Fibroblast of lung (primary cell): ENCODE data around the gene MTHFD2L. TPM values are rescaled to one million over a fixed set of nuclear protein-coding genes. Genes with fewer than 3 reads are reported as not detected.

Experiments used
- DNase-seq, 2 donors: peaks; one replicate each; pipeline versions ENCODE4 v3.0.0 to v3.0.0-alpha.2; 2010; ENCODE audit warnings: low read depth in 2 of 2
- H2AFZ ChIP-seq: 2 replicates; pipeline ENCODE4 v1.5.1; 2012; ENCODE audit warnings: low read length, control low read depth, inconsistent platforms
- H3K27ac ChIP-seq: 2 replicates; pipeline ENCODE4 v1.5.1; 2011; ENCODE audit warnings: low read length, control low read depth; ENCODE audit not compliant: insufficient read depth
- H3K27me3 ChIP-seq: 2 replicates; pipeline ENCODE4 v1.5.1; 2011; ENCODE audit warnings: mild to moderate bottlenecking, low read length; ENCODE audit not compliant: control insufficient read depth, insufficient read depth
- H3K36me3 ChIP-seq: 2 replicates; pipeline ENCODE4 v1.5.1; 2011; ENCODE audit warnings: low read length; ENCODE audit not compliant: control insufficient read depth, insufficient read depth
- H3K4me1 ChIP-seq: 2 replicates; pipeline ENCODE4 v1.5.1; 2011; ENCODE audit warnings: low read length; ENCODE audit not compliant: control insufficient read depth, insufficient read depth; ENCODE audit errors: extremely low read depth
- H3K4me2 ChIP-seq: 2 replicates; pipeline ENCODE4 v1.5.1; 2011; ENCODE audit warnings: low read length, control low read depth; ENCODE audit not compliant: insufficient read depth; ENCODE audit errors: extremely low read depth
- H3K4me3 ChIP-seq, 4 experiments: fragments of 200-600 bp in 1 of 4; sonication (generic) in 1 of 4; replicated peaks in 1 of 4; 2 replicates each; pipeline ENCODE4 v1.5.1; 2011 to 2016; ENCODE audit warnings: low read length in 4 of 4, low read depth in 3 of 4, mild to moderate bottlenecking in 3 of 4, control low read depth in 2 of 4, inconsistent platforms in 1 of 4, mixed read lengths in 1 of 4; ENCODE audit not compliant: insufficient read depth in 1 of 4; ENCODE audit errors: control extremely low read depth in 1 of 4
- H3K79me2 ChIP-seq: 2 replicates; pipeline ENCODE4 v1.5.1; 2012; ENCODE audit warnings: mild to moderate bottlenecking, low read length, inconsistent platforms; ENCODE audit not compliant: control insufficient read depth, insufficient read depth
- H3K9ac ChIP-seq: 2 replicates; pipeline ENCODE4 v1.5.1; 2011; ENCODE audit warnings: mild to moderate bottlenecking, low read length, control low read depth; ENCODE audit not compliant: insufficient read depth
- H3K9me3 ChIP-seq: 2 replicates; pipeline ENCODE4 v1.5.1; 2012; ENCODE audit warnings: low read depth, low read length; ENCODE audit not compliant: control insufficient read depth, insufficient read depth
- H4K20me1 ChIP-seq: 2 replicates; pipeline ENCODE4 v1.5.1; 2011; ENCODE audit warnings: low read length; ENCODE audit not compliant: control insufficient read depth, insufficient read depth; ENCODE audit errors: extremely low read depth
- CTCF ChIP-seq, 2 donors: IDR thresholded peaks in 1 of 2; conservative IDR thresholded peaks in 1 of 2; 1 replicate in 1 of 2; 2 replicates in 1 of 2; pipeline ENCODE4 v1.5.1; 2011 to 2012; ENCODE audit warnings: low read length in 2 of 2, control low read depth in 1 of 2, inconsistent platforms in 1 of 2, low read depth in 1 of 2, mild to moderate bottlenecking in 1 of 2
- EZH2 ChIP-seq: IDR thresholded peaks from 2 replicates; pipeline ENCODE4 v1.5.1; 2012; ENCODE audit warnings: low read length, control low read depth, mild to moderate bottlenecking; ENCODE audit errors: missing control alignments
- polyA plus RNA-seq, 2 donors: library from polyadenylated mRNA; depleted of rRNA in 1 of 2; stranded (reverse) in 1 of 2; unstranded in 1 of 2; fragments of >200 nt; gene quantifications; 2 replicates each; pipeline ENCODE4 v1.2.1, GENCODE V29; 2011 to 2012; ENCODE audit warnings: missing spikeins in 1 of 2
- total RNA-seq: library from RNA; depleted of rRNA; stranded (reverse); fragments of >200 nt; gene quantifications from 2 replicates; pipeline ENCODE4 v1.2.1, GENCODE V29; 2014

Gene MTHFD2L
- total and polyA plus RNA-seq, 2 donors (not counting 1 experiment from before 2014, with no cell fraction given): 4.4 to 13.0 TPM

GRCh38 chr4:74297539-74297938 is 139.6 kb downstream of the MTHFD2L start:
- H3K4me3 ChIP-seq: no peak overlapping the region
- H3K27me3 ChIP-seq: no peaks in the 10 kb centered on the region
- no peaks in the 10 kb centered on the region for H4K20me1 ChIP-seq
- H3K27ac ChIP-seq: no peak overlapping the region
- H3K79me2 ChIP-seq: no peaks in the 10 kb centered on the region
- no peaks in the 10 kb centered on the region for H3K4me1 ChIP-seq
- H3K36me3 ChIP-seq: no peaks in the 10 kb centered on the region
- H3K4me2 ChIP-seq: no peak overlapping the region
- no peaks in the 10 kb centered on the region for H3K9me3 ChIP-seq
- H3K9ac ChIP-seq: no peak overlapping the region
- TF ChIP-seq EZH2: no peak
- no peak for TF ChIP-seq CTCF (conservative IDR thresholded peaks at IDR 0.05 in 1 of 2, IDR thresholded peaks at IDR 0.05 in 1 of 2; ENCODE audit: low read depth in 1 of 2, low read length in 2 of 2)
- no peak for DNase-seq
- H2AFZ ChIP-seq: no peak overlapping the region

GRCh38 chr4:74304095-74304625 is 146.2 kb downstream of the MTHFD2L start:
- no peak overlapping the region for H3K4me3 ChIP-seq
- no peak overlapping the region for H3K4me2 ChIP-seq
- no peak overlapping the region for H3K9ac ChIP-seq
- H2AFZ ChIP-seq: no peak overlapping the region
- H3K9me3 ChIP-seq: no peaks in the 10 kb centered on the region
- no peaks in the 10 kb centered on the region for H3K36me3 ChIP-seq
- no peak overlapping the region for H3K27ac ChIP-seq
- H4K20me1 ChIP-seq: no peaks in the 10 kb centered on the region
- DNase-seq: peak in 1 of 2 donors; percentile 40
- H3K79me2 ChIP-seq: no peaks in the 10 kb centered on the region
- no peaks in the 10 kb centered on the region for H3K4me1 ChIP-seq
- no peaks in the 10 kb centered on the region for H3K27me3 ChIP-seq
- TF ChIP-seq CTCF (conservative IDR thresholded peaks at IDR 0.05 in 1 of 2, IDR thresholded peaks at IDR 0.05 in 1 of 2; ENCODE audit: low read depth in 1 of 2, low read length in 2 of 2) (no peak), EZH2 (no peak)

GRCh38 chr4:74305000-74305399 is 147.1 kb downstream of the MTHFD2L start:
- no peak overlapping the region for H2AFZ ChIP-seq
- H3K4me2 ChIP-seq: no peak overlapping the region
- no peaks in the 10 kb centered on the region for H4K20me1 ChIP-seq
- no peak overlapping the region for H3K9ac ChIP-seq
- no peaks in the 10 kb centered on the region for H3K9me3 ChIP-seq
- no peaks in the 10 kb centered on the region for H3K79me2 ChIP-seq
- no peak overlapping the region for H3K4me3 ChIP-seq
- TF ChIP-seq CTCF (conservative IDR thresholded peaks at IDR 0.05 in 1 of 2, IDR thresholded peaks at IDR 0.05 in 1 of 2; ENCODE audit: low read depth in 1 of 2, low read length in 2 of 2): no peak
- TF ChIP-seq EZH2: no peak
- no peak for DNase-seq
- no peaks in the 10 kb centered on the region for H3K36me3 ChIP-seq
- no peaks in the 10 kb centered on the region for H3K4me1 ChIP-seq
- no peaks in the 10 kb centered on the region for H3K27me3 ChIP-seq
- H3K27ac ChIP-seq: no peak overlapping the region
